Measurements from ENCODE around the gene IGFALS.

Gene IGFALS

GRCh38 chr16:1822801-1823200 lies 29.3 kb upstream of the IGFALS start:
- Histone ChIP-seq H3K36me3 (replicated peaks) (no peaks in the 10 kb centered on the region), H3K9me3 (no peaks in the 10 kb centered on the region), H3K4me1 (no peaks in the 10 kb centered on the region), H3K27me3 (ENCODE audit: low read depth) (no peaks in the 10 kb centered on the region), H3K4me3 (no peak overlapping the region)
- no peak for DNase-seq (ENCODE audit: low spot score in 2 of 2)
- in situ Hi-C loops (cut with MboI; ENCODE audit: low sequenced_read_pairs): no loop called here

DNA sequence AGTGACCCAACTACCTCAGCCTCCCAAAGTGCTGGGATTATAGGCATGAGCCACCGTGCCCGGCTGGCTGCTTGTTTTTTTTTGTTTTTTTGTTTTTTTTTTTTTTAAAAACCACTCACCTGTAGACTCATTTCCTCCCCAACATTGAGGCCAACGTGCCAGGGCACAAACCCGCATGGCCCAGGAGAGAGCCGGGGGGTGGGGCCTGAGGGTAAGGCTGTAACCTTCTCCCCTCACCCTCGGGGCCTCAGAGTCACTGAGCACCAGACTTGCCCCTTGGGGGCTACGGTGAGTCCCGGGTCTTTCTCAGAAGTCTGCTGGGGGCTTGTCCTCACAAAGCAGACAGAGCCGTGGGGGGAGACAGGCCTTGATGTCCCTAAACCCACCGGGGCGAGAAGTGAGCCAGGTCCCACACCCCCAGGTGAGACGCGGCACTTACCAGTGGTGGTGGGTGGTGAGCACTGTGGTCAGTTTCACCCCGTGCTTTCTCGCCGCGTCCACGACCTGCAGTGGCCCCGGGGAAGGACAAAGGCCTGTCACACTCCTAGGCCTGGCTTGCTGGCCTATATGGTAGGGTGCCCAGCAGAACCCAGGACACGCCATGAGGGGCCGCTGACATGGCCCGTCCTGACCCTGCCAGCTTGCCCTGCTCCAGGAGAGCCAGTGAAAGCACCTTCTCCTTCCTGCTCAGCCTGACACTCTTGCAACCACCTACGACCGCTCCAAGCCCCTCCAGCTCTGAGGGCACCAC lies 28.5 kb upstream of the IGFALS start:
- DNase-seq (ENCODE audit: low spot score in 2 of 2): no peak
- in situ Hi-C loops (cut with MboI; ENCODE audit: low sequenced_read_pairs): no loop called here
- Histone ChIP-seq H3K4me3 (no peak overlapping the region), H3K4me1 (no peaks in the 10 kb centered on the region), H3K36me3 (replicated peaks) (peaks cover 1% of the 10 kb centered on the region; the same call in 1 of the 2 replicates), H3K27me3 (ENCODE audit: low read depth) (no peaks in the 10 kb centered on the region), H3K9me3 (no peaks in the 10 kb centered on the region)

DNA sequence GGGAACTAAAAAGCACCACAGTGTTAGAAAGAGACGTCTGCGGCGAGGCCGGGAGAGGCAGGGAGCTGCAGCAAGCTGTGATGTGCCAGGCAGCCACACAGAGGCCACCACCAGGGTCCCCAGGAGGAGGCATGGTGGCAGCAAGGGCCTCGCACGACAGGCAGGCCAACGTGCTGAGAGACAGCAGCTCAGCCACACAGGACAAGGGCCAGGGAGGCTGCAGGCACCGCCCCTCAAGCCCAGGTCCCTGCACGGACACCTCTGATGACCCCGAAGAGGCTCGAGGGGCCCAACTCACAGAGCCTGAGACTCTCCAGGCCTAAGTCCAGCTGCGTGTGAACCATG lies 27.4 kb upstream of the IGFALS start:
- DNase-seq (ENCODE audit: low spot score in 2 of 2): no peak

DNA sequence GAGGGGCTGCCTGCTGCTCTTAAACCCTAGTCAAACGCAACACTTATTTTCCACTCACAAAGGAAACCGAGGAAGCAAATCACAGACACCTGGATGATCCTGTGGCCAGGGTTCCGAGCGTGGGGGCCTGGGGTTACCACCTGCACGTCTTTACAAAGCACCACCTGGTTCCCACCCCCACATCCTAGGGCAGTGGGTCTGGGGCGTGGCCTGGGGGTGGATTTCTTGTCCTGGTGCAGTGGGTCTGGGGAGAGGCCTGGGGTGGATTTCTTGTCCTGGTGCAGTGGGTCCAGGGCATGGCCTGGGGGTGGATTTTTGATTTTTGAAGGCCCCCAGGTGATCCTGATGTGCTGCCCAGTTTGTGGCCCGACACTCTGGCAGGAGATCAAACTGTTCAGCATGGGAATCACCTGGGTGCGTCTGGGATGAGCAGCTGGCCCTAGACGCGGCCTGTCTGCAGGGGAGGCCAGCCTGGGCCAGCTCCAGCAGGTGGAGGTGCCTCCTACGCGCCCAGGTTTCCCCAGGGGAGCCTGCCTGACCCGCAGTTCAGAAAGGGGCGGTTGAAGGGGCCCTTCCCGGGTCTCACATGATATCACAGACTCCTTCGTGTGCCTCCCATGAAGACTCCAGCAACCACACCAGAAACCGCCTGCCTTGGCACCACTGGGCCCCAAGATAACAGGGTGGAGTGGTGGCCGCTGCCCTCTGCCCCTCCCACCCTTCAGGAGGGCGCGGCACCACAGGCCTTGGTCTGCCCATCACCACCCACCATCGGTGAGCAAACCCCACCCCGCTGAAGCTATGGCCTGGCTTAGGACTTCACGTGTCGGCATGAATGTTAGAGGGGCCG lies 26.8 kb upstream of the IGFALS start:
- no peaks in the 10 kb centered on the region for H3K4me1 ChIP-seq
- H3K27me3 ChIP-seq (ENCODE audit: low read depth): no peaks in the 10 kb centered on the region
- no peaks in the 10 kb centered on the region for H3K9me3 ChIP-seq
- DNase-seq (ENCODE audit: low spot score in 2 of 2): no peak
- peaks cover 10% of the 10 kb centered on the region; the same call in 1 of the 2 replicates for H3K36me3 ChIP-seq (replicated peaks)
- in situ Hi-C loops (cut with MboI; ENCODE audit: low sequenced_read_pairs): no loop called here
- H3K4me3 ChIP-seq: no peak overlapping the region

More for the DNA sequence above, 27.4 kb upstream of the IGFALS start:
- Histone ChIP-seq H3K4me3 (no peak overlapping the region), H3K9me3 (no peaks in the 10 kb centered on the region), H3K27me3 (ENCODE audit: low read depth) (no peaks in the 10 kb centered on the region), H3K4me1 (no peaks in the 10 kb centered on the region), H3K36me3 (replicated peaks) (peaks cover 10% of the 10 kb centered on the region; the same call in 1 of the 2 replicates)
- in situ Hi-C loops (cut with MboI; ENCODE audit: low sequenced_read_pairs): no loop called here

DNA sequence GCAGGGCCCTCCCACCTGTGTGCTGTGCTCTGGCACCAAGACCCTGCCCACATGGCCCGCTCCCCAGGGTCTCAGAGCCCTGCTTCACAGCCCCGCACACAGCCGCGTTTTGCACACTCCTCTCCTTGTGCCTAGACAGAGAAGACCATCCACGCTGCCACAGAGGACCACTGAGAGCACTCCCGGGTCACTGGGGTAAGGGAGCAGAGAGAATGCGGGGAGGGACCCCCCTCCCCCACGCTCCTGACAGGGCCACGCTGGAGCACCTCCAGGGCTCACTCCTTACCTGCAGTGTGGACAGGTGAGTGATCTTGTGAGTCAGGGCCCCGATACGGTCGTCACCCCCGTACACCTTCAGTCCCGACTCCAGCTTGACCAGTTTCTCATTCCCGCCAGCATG lies 26.1 kb upstream of the IGFALS start:
- H3K4me3 ChIP-seq: no peak overlapping the region
- no peak for DNase-seq (ENCODE audit: low spot score in 2 of 2)
- H3K36me3 ChIP-seq (replicated peaks): peaks cover 10% of the 10 kb centered on the region; the same call in 1 of the 2 replicates
- no peaks in the 10 kb centered on the region for H3K27me3 ChIP-seq (ENCODE audit: low read depth)
- in situ Hi-C loops (cut with MboI; ENCODE audit: low sequenced_read_pairs): no loop called here
- H3K9me3 ChIP-seq: no peaks in the 10 kb centered on the region
- H3K4me1 ChIP-seq: no peaks in the 10 kb centered on the region

GRCh38 chr16:1818873-1819525 lies 25.5 kb upstream of the IGFALS start:
- in situ Hi-C loops (cut with MboI; ENCODE audit: low sequenced_read_pairs): no loop called here
- no peak overlapping the region for H3K4me3 ChIP-seq
- no peaks in the 10 kb centered on the region for H3K9me3 ChIP-seq
- DNase-seq (ENCODE audit: low spot score in 2 of 2): no peak
- no peaks in the 10 kb centered on the region for H3K27me3 ChIP-seq (ENCODE audit: low read depth)
- no peaks in the 10 kb centered on the region for H3K4me1 ChIP-seq
- H3K36me3 ChIP-seq (replicated peaks): peaks cover 10% of the 10 kb centered on the region; the same call in 1 of the 2 replicates

DNA sequence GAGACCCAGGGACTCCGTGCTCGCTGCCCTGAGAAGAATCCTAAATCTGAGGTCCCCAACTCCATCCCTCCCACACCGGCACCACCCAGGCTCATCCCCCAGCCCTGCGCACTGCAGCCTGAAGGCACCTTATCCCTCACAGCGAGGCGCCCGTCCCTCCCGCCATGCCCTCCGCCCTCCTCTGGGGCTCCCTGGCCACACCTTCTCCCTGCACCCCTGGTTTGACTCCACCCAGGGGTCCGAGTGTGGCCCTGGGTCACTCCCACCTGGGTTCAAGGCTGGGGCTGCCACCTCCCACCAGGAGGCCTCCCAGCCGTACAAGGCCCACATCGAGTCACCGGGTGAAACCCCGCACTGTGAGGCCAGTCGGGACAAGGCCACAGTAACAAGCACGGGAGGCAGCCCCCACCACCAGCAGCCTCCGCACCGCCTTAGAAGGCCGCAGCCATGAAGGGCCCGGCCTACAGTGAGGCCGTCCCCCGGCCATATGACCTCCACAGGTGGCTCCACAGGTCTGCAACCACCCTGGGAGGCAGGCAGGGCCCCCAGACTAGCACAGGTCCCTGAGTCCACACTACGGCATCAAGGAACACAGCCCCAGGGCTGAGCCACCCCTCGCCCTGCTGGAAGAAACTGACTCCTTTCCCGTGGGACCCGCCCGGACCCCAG lies 24.8 kb upstream of the IGFALS start:
- Histone ChIP-seq H3K36me3 (replicated peaks) (peaks cover 10% of the 10 kb centered on the region; the same call in 1 of the 2 replicates), H3K9me3 (no peaks in the 10 kb centered on the region)
- in situ Hi-C loops (cut with MboI; ENCODE audit: low sequenced_read_pairs): no loop called here

DNA sequence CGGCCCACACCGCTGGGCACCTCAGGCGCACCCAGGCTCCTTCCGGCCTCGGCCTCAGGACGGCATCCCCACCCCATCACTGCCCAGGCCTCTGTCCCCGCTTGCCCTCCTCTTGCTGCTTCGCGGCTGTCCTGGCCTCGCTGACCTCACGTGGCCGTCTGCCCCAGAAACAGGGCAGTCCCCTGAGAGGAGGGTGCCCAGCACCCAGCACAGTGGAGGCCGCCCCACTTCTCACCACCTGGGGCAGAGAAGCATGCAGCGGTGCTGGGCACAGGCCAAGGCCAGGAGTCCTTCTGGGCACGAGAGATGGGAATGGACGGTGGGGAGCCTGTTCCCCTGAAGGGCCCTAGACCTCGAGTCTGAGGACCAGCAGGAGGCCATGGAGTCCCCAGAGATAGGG lies 24.2 kb upstream of the IGFALS start:
- no peak for DNase-seq (ENCODE audit: low spot score in 2 of 2)
- H3K9me3 ChIP-seq: no peaks in the 10 kb centered on the region
- H3K4me1 ChIP-seq: no peaks in the 10 kb centered on the region
- no peaks in the 10 kb centered on the region for H3K27me3 ChIP-seq (ENCODE audit: low read depth)
- in situ Hi-C loops (cut with MboI; ENCODE audit: low sequenced_read_pairs): no loop called here
- peaks cover 10% of the 10 kb centered on the region; the same call in 1 of the 2 replicates for H3K36me3 ChIP-seq (replicated peaks)
- no peak overlapping the region for H3K4me3 ChIP-seq

More for the DNA sequence above, 24.8 kb upstream of the IGFALS start:
- no peak for DNase-seq (ENCODE audit: low spot score in 2 of 2)
- Histone ChIP-seq H3K4me3 (no peak overlapping the region), H3K27me3 (ENCODE audit: low read depth) (no peaks in the 10 kb centered on the region), H3K4me1 (no peaks in the 10 kb centered on the region)

GRCh38 chr16:1817276-1817589 lies 23.7 kb upstream of the IGFALS start:
- Histone ChIP-seq H3K4me3 (no peak overlapping the region), H3K4me1 (no peaks in the 10 kb centered on the region), H3K36me3 (replicated peaks) (peaks cover 10% of the 10 kb centered on the region; the same call in 1 of the 2 replicates), H3K27me3 (ENCODE audit: low read depth) (no peaks in the 10 kb centered on the region), H3K9me3 (no peaks in the 10 kb centered on the region)
- in situ Hi-C loops (cut with MboI; ENCODE audit: low sequenced_read_pairs): no loop called here
- no peak for DNase-seq (ENCODE audit: low spot score in 2 of 2)

DNA sequence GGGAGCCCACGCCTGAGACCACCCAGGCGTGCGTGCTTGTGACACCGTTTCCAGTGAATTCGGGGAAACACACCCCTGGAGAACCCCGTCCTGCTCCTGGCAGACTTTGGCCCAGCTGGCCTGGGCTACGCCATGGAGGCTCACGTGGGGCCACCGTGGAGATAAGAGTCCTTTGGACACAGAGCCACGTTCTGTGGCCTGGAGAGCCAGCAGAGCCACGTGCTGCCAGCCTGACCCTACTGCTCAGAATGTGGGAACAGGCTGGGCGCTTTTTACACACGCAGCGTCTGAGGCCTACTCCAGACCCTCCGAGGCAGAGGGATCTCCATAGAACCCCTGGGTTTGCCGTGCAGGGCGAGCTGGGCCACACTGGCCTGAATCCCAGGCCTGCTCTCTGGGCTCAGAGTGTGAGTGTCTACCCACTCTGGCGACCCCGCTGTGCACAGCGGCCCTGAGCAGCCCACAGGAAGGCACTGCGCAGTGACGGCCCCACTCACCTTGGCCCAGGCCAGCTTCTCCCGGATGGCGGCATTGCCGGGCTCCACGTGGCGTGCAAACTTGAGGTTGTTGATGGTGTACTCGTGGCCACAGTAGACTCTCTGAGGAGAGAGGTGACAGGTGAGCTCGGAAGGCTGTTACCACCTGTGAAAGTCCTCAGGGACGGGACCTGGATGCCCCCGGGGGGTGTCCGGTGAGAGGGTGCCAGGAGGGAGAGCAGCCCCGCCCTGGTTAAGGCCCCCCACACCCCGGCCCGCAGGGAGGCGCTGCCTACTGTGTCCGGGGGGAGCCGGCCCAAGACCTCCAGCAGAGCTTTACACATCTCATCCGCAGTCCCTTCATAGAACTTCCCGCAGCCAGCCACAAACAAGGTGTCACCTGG lies 23.1 kb upstream of the IGFALS start:
- peaks cover 10% of the 10 kb centered on the region; the same call in 1 of the 2 replicates for H3K36me3 ChIP-seq (replicated peaks)
- in situ Hi-C loops (cut with MboI; ENCODE audit: low sequenced_read_pairs): no loop called here
- H3K4me3 ChIP-seq: no peak overlapping the region
- no peaks in the 10 kb centered on the region for H3K4me1 ChIP-seq
- no peaks in the 10 kb centered on the region for H3K27me3 ChIP-seq (ENCODE audit: low read depth)
- H3K9me3 ChIP-seq: no peaks in the 10 kb centered on the region
- DNase-seq (ENCODE audit: low spot score in 2 of 2): no peak

- no peak for DNase-seq (ENCODE audit: low spot score in 2 of 2)
- Histone ChIP-seq H3K9me3 (no peaks in the 10 kb centered on the region), H3K4me1 (no peaks in the 10 kb centered on the region), H3K4me3 (no peak overlapping the region), H3K27me3 (ENCODE audit: low read depth) (no peaks in the 10 kb centered on the region), H3K36me3 (replicated peaks) (peaks cover 10% of the 10 kb centered on the region; the same call in 1 of the 2 replicates)
- in situ Hi-C loops (cut with MboI; ENCODE audit: low sequenced_read_pairs): no loop called here
These were observed 22.0 kb upstream of the IGFALS start for GRCh38 chr16:1815461-1815860.

GRCh38 chr16:1812732-1813163 lies 19.2 kb upstream of the IGFALS start:
- Histone ChIP-seq H3K4me1 (no peaks in the 10 kb centered on the region), H3K4me3 (no peak overlapping the region), H3K27me3 (ENCODE audit: low read depth) (no peaks in the 10 kb centered on the region), H3K36me3 (replicated peaks) (peaks cover 25% of the 10 kb centered on the region), H3K9me3 (no peaks in the 10 kb centered on the region)
- DNase-seq (ENCODE audit: low spot score in 2 of 2): peak; percentile 6 to 66
- in situ Hi-C loops (cut with MboI; ENCODE audit: low sequenced_read_pairs): no loop called here

- in situ Hi-C loops (cut with MboI; ENCODE audit: low sequenced_read_pairs): no loop called here
- Histone ChIP-seq H3K27me3 (ENCODE audit: low read depth) (no peaks in the 10 kb centered on the region), H3K4me3 (no peak overlapping the region), H3K36me3 (replicated peaks) (peaks cover 22% of the 10 kb centered on the region), H3K4me1 (no peaks in the 10 kb centered on the region), H3K9me3 (no peaks in the 10 kb centered on the region)
- DNase-seq (ENCODE audit: low spot score in 2 of 2): no peak
These were observed 17.0 kb upstream of the IGFALS start for GRCh38 chr16:1810536-1810935.
